ENCODE measurements around the gene TLCD1. TPM values are rescaled to one million over a fixed set of nuclear protein-coding genes. Genes with fewer than 3 reads are reported as not detected.

TLCD1 gene
- total RNA-seq, 1 experiment from 2014 or later, result 7.1 TPM

GRCh38 chr17:28703552-28704218 lies 22.3 kb downstream of the TLCD1 start:
- H3K27me3 ChIP-seq (ENCODE audit: low read length), result no peaks in the 10 kb centered on the region
- H3F3A ChIP-seq (ENCODE audit: low read length, unreplicated experiment), result no peaks in the 10 kb centered on the region
- no TSS peak for BruUV-seq (replicated peaks)
- ChIA-PET POLR2A (ENCODE audit: unreplicated experiment) (no interaction called here), CTCF (no interaction called here)
- H4K20me1 ChIP-seq (ENCODE audit: low read length), result no peaks in the 10 kb centered on the region
- no peaks in the 10 kb centered on the region for H3K4me1 ChIP-seq (ENCODE audit: insufficient read depth, low read length)
- intact Hi-C loops (cut with micrococcal nuclease), result no loop called here
- H3K9ac ChIP-seq (ENCODE audit: low read length), result no peak overlapping the region
- peaks cover 11% of the 10 kb centered on the region for H3K36me3 ChIP-seq (ENCODE audit: low read depth, low read length)
- H2AFZ ChIP-seq (ENCODE audit: low read length), result no peak overlapping the region
- H3K9me2 ChIP-seq (replicated peaks; ENCODE audit: low read length), result no peaks in the 10 kb centered on the region
- no peak overlapping the region for H3K27ac ChIP-seq (ENCODE audit: low read length)
- H3K79me2 ChIP-seq (ENCODE audit: low read length), result no peaks in the 10 kb centered on the region
- ATAC-seq (no peak), DNase-seq (no peak)
- TF ChIP-seq EZH2 (IDR thresholded peaks at IDR 0.05; ENCODE audit: low read length, unreplicated experiment) (no peak), CTCF (conservative IDR thresholded peaks at IDR 0.05; ENCODE audit: low read depth, low read length) (no peak), EZH2phosphoT487 (IDR thresholded peaks at IDR 0.05; ENCODE audit: borderline replicate concordance, low read length) (no peak)
- no peak overlapping the region for H3K4me2 ChIP-seq (ENCODE audit: low read length)
- H3K4me3 ChIP-seq (ENCODE audit: low read length), result no peak overlapping the region
- H3K9me3 ChIP-seq (ENCODE audit: low read length), result no peaks in the 10 kb centered on the region

DNA sequence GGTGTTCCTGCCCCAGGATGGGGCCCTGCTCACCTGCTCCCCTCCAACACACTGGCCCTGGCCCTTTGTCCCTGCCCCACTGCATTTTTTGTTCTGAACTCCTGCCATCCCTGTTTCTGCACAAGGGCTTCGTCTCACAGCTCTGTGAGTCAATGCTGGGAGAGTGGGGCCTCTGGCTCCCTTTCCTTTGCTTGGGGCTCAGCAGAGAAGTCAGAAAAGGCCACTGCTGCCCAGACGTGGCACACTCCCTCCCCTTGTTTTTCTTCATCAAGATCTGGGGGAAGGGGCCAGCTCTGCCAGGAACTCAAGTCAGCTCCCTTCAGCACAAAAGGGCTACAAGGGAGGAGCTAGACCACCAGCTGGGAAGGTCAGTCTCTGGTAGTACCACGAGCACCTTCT lies 23.3 kb downstream of the TLCD1 start:
- Histone ChIP-seq H3K4me1 (ENCODE audit: insufficient read depth, low read length) (no peaks in the 10 kb centered on the region), H3K36me3 (ENCODE audit: low read depth, low read length) (peaks cover 20% of the 10 kb centered on the region), H3K9ac (ENCODE audit: low read length) (no peak overlapping the region), H3K4me3 (ENCODE audit: low read length) (no peak overlapping the region), H3K27me3 (ENCODE audit: low read length) (no peaks in the 10 kb centered on the region), H2AFZ (ENCODE audit: low read length) (no peak overlapping the region), H3K4me2 (ENCODE audit: low read length) (no peak overlapping the region), H3K27ac (ENCODE audit: low read length) (no peak overlapping the region), H3K9me2 (replicated peaks; ENCODE audit: low read length) (no peaks in the 10 kb centered on the region), H3F3A (ENCODE audit: low read length, unreplicated experiment) (no peaks in the 10 kb centered on the region), H3K9me3 (ENCODE audit: low read length) (no peaks in the 10 kb centered on the region), H3K79me2 (ENCODE audit: low read length) (no peaks in the 10 kb centered on the region), H4K20me1 (ENCODE audit: low read length) (no peaks in the 10 kb centered on the region)
- POLR2A ChIA-PET (ENCODE audit: unreplicated experiment), result no interaction called here
- CTCF ChIA-PET, result no interaction called here
- no TSS peak for BruUV-seq (replicated peaks)
- ATAC-seq, result no peak
- DNase-seq, result no peak
- intact Hi-C loops (cut with micrococcal nuclease), result no loop called here
- TF ChIP-seq EZH2phosphoT487 (IDR thresholded peaks at IDR 0.05; ENCODE audit: borderline replicate concordance, low read length), result no peak
- no peak for TF ChIP-seq CTCF (conservative IDR thresholded peaks at IDR 0.05; ENCODE audit: low read depth, low read length)
- no peak for TF ChIP-seq EZH2 (IDR thresholded peaks at IDR 0.05; ENCODE audit: low read length, unreplicated experiment)

DNA sequence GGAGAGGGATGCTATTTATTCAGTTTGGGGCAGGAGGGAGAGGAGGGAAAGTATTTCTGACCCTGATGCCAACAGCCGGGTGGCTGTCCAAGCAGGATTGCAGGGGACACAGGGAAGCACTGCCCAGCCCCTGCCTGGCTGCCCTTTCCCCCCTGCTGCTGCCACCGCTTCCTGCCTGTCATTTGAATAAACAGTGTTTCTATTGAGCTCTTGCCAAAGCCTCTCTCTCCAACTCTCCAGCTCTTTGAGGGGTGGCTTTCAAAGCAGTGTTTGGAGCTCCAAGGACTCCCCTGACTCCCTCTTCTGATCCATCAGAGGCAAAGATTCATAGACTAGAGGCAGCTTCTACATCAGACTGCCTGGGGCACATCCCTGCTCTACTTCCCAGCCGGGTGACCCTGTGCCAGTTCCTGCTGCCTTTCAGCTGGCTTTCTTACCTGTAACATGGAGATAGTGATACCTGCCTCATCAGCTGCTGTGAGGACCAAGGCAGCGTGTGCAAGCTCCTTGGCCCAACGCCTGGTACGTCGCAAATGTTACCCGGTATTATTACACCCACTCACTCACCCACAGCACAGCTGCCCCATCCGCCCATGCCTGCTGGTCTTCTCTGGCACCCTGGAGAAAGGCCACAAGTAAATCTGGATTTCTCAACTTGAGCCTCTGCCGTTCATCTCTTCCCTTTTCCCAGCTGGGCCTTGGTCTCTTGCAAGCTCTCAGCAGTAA lies 23.8 kb downstream of the TLCD1 start:
- POLR2A ChIA-PET (ENCODE audit: unreplicated experiment), result no interaction called here
- DNase-seq (no peak), ATAC-seq (no peak; the same call in 1 of the 2 replicates)
- no peak overlapping the region for H3K4me3 ChIP-seq (ENCODE audit: low read length)
- H3K4me2 ChIP-seq (ENCODE audit: low read length), result no peak overlapping the region
- no peaks in the 10 kb centered on the region for H3K79me2 ChIP-seq (ENCODE audit: low read length)
- H3K36me3 ChIP-seq (ENCODE audit: low read depth, low read length), result peaks cover 23% of the 10 kb centered on the region
- no peak overlapping the region for H2AFZ ChIP-seq (ENCODE audit: low read length)
- H3K9me2 ChIP-seq (replicated peaks; ENCODE audit: low read length), result no peaks in the 10 kb centered on the region
- H4K20me1 ChIP-seq (ENCODE audit: low read length), result no peaks in the 10 kb centered on the region
- intact Hi-C loops (cut with micrococcal nuclease), result no loop called here
- no peaks in the 10 kb centered on the region for H3K27me3 ChIP-seq (ENCODE audit: low read length)
- CTCF ChIA-PET, result no interaction called here
- H3K4me1 ChIP-seq (ENCODE audit: insufficient read depth, low read length), result no peaks in the 10 kb centered on the region
- no TSS peak for BruUV-seq (replicated peaks)
- no peaks in the 10 kb centered on the region for H3F3A ChIP-seq (ENCODE audit: low read length, unreplicated experiment)
- H3K9ac ChIP-seq (ENCODE audit: low read length), result no peak overlapping the region
- no peak overlapping the region for H3K27ac ChIP-seq (ENCODE audit: low read length)
- no peaks in the 10 kb centered on the region for H3K9me3 ChIP-seq (ENCODE audit: low read length)
- TF ChIP-seq CTCF (conservative IDR thresholded peaks at IDR 0.05; ENCODE audit: low read depth, low read length), result no peak
- TF ChIP-seq EZH2 (IDR thresholded peaks at IDR 0.05; ENCODE audit: low read length, unreplicated experiment), result no peak
- TF ChIP-seq EZH2phosphoT487 (IDR thresholded peaks at IDR 0.05; ENCODE audit: borderline replicate concordance, low read length), result no peak

Data from PC-3 (cell line).